T-cell (primary cell): ENCODE data around the gene IGSF3. TPM values are rescaled to one million over a fixed set of nuclear protein-coding genes. Genes with fewer than 3 reads are reported as not detected.
A peak's percentile ranks its signal among the peaks of the same experiment; 100 is the strongest.
"Not testable (repeated sequence)": the region's sequence is repeated elsewhere in the genome, so short reads cannot be mapped to it uniquely, and the experiment has no call there.

Experiments
- ATAC-seq, 4 experiments: fragments of 200-7000 bp in 3 of 4; fragments of 150-1000 bp in 1 of 4; cut with Tn5 transposase; replicated peaks in 1 of 4; 1 replicate in 3 of 4; 2 replicates in 1 of 4; pipeline ENCODE4 v1.10.0; 2021; ENCODE audit warnings: moderate library complexity in 3 of 4, mild to moderate bottlenecking in 2 of 4, moderate number of reproducible peaks in 1 of 4
- CTCF ChIA-PET, 2 donors: fragments of 300-600 bp; sonication (Branson Sonifier 250); formaldehyde crosslinking; loops; one replicate each; lab custom pipeline; 2022; ENCODE audit warnings: antibody characterized with exemption in 2 of 2; lab: Charles Lee
- POLR2A ChIA-PET, 2 donors: fragments of 300-600 bp; sonication (Branson Sonifier 250); formaldehyde crosslinking; loops; one replicate each; lab custom pipeline; 2022; ENCODE audit warnings: antibody characterized with exemption in 2 of 2; lab: Charles Lee
- DNase-seq, 35 experiments: peaks; one replicate each; pipeline versions ENCODE4 v3.0.0 to v3.0.0-alpha.2; 2013 to 2023
- H3K27ac ChIP-seq: one replicate; pipeline ENCODE4 v1.5.1; 2013; ENCODE audit warnings: low read length
- H3K27me3 ChIP-seq, 2 experiments: replicated peaks in 1 of 2; 1 replicate in 1 of 2; 2 replicates in 1 of 2; pipeline versions ENCODE4 v1.6.1 to v1.7.0; 2013; ENCODE audit warnings: low read length in 1 of 2, mixed read lengths in 1 of 2; ENCODE audit not compliant: control insufficient read depth in 2 of 2, insufficient read depth in 2 of 2; ENCODE audit errors: extremely low read depth in 1 of 2
- H3K36me3 ChIP-seq, 2 donors: 1 replicate in 1 of 2; 2 replicates in 1 of 2; pipeline versions ENCODE4 v1.6.1 to v1.7.0; 2013; ENCODE audit warnings: low read length in 1 of 2; ENCODE audit not compliant: control insufficient read depth in 2 of 2, insufficient read depth in 1 of 2; ENCODE audit errors: extremely low read depth in 1 of 2
- H3K4me1 ChIP-seq, 2 experiments: 1 replicate in 1 of 2; 2 replicates in 1 of 2; pipeline versions ENCODE4 v1.6.1 to v1.7.0; 2013; ENCODE audit warnings: low read length in 2 of 2, mixed read lengths in 1 of 2; ENCODE audit not compliant: insufficient read depth in 2 of 2, control insufficient read depth in 1 of 2; ENCODE audit errors: extremely low read depth in 1 of 2
- H3K4me3 ChIP-seq, 2 donors: 1 replicate in 1 of 2; 2 replicates in 1 of 2; pipeline versions ENCODE4 v1.5.1 to v1.7.0; 2013; ENCODE audit warnings: mild to moderate bottlenecking in 2 of 2, low read length in 1 of 2, moderate library complexity in 1 of 2; ENCODE audit not compliant: control insufficient read depth in 1 of 2; ENCODE audit errors: extremely low read depth in 1 of 2
- H3K9me3 ChIP-seq: 2 replicates; pipeline ENCODE4 v1.7.0; 2013
- H3K27ac Mint-ChIP-seq, 2 donors: one replicate each; pipeline ENCODE4 v1.8.0; 2020 to 2021; ENCODE audit warnings: mild to moderate bottlenecking in 2 of 2, mixed read lengths in 2 of 2
- H3K27me3 Mint-ChIP-seq, 2 donors: one replicate each; pipeline ENCODE4 v1.8.0; 2021 to 2022; ENCODE audit warnings: mixed read lengths in 2 of 2
- H3K36me3 Mint-ChIP-seq: one replicate; pipeline ENCODE4 v1.8.0; 2021; ENCODE audit warnings: mixed read lengths
- H3K4me1 Mint-ChIP-seq, 3 donors: one replicate each; pipeline ENCODE4 v1.8.0; 2020 to 2022; ENCODE audit warnings: mixed read lengths in 3 of 3, mild to moderate bottlenecking in 1 of 3
- H3K4me3 Mint-ChIP-seq, 3 donors: one replicate each; pipeline ENCODE4 v1.8.0; 2020 to 2022; ENCODE audit warnings: mild to moderate bottlenecking in 3 of 3, mixed read lengths in 3 of 3, moderate library complexity in 3 of 3
- H3K9me3 Mint-ChIP-seq, 3 donors: one replicate each; pipeline ENCODE4 v1.8.0; 2020 to 2022; ENCODE audit warnings: mixed read lengths in 3 of 3
- WGBS: methylation state at CpG from one replicate; pipeline ENCODE4 v1.1.5; 2013; ENCODE audit warnings: missing lambda C conversion rate; ENCODE audit not compliant: insufficient coverage; 5-methylcytosine and 5-hydroxymethylcytosine counted together
- total RNA-seq, 35 experiments: library from RNA in 6 of 35; stranded (reverse) in 6 of 35; fragments of 120-200 nt in 1 of 35; gene quantifications; one replicate each; pipeline versions ENCODE4 v1.2.1 to v1.2.4 and lab custom pipeline; 2013 to 2026

Gene IGSF3
- total RNA-seq, 5 donors from 2014 or later (not counting 1 experiment from before 2014, with no cell fraction given): 0.05 to 0.30 (median 0.24) TPM; not detected in 1

GRCh38 chr1:116567790-116568661 is 99.5 kb downstream of the IGSF3 start:
- H3K4me1 ChIP-seq: peaks cover 0 to 38% of the 10 kb centered on the region in 2 experiments

GRCh38 chr1:116565222-116565621 is 102.3 kb downstream of the IGSF3 start:
- H3K27ac ChIP-seq: no peak overlapping the region
- H3K27me3 ChIP-seq: no peaks in the 10 kb centered on the region
- ChIA-PET CTCF (no interaction called here), POLR2A (no interaction called here)
- WGBS: 100% methylated on average over 1 of the region's 1 CpG
- DNase-seq (no peak), ATAC-seq (no peak)
- Mint-ChIP-seq H3K4me1 (peaks cover 40 to 80% (median 69%) of the 10 kb centered on the region in 3 donors), H3K36me3 (peaks cover 33% of the 10 kb centered on the region), H3K27ac (peak overlapping the region in 1 of 2 donors; percentile 7), H3K27me3 (no peaks in the 10 kb centered on the region), H3K9me3 (peaks cover 0 to 12% (median 0%) of the 10 kb centered on the region in 3 donors), H3K4me3 (no peak overlapping the region)
- H3K36me3 ChIP-seq: no peaks in the 10 kb centered on the region
- H3K4me3 ChIP-seq: no peak overlapping the region
- H3K9me3 ChIP-seq: no peaks in the 10 kb centered on the region
- H3K4me1 ChIP-seq: peaks cover 0 to 29% of the 10 kb centered on the region in 2 experiments

More at GRCh38 chr1:116567790-116568661, 99.5 kb downstream of the IGSF3 start:
- H3K9me3 Mint-ChIP-seq: peaks cover 0 to 12% (median 0%) of the 10 kb centered on the region in 3 donors
- peaks cover 25% of the 10 kb centered on the region for H3K36me3 Mint-ChIP-seq
- POLR2A ChIA-PET: interaction anchor here in 1 of 2 donors (0.7 kb wide), 1 partner anchor 11 kb away, joined by 15 read pairs; no protein-coding TSS in a partner anchor
- Histone ChIP-seq H3K27me3 (no peaks in the 10 kb centered on the region), H3K36me3 (no peaks in the 10 kb centered on the region), H3K4me3 (no peak overlapping the region), H3K27ac (peak overlapping the region; percentile 4), H3K9me3 (no peaks in the 10 kb centered on the region)
- WGBS: no CpG with 5 or more reads among the region's 4 CpGs
- no peaks in the 10 kb centered on the region for H3K27me3 Mint-ChIP-seq
- peak overlapping the region; percentile 85 to 95 (median 91) for H3K4me3 Mint-ChIP-seq
- H3K27ac Mint-ChIP-seq: peak overlapping the region; percentile 87 to 93
- ATAC-seq (no peak), DNase-seq (no peak)
- CTCF ChIA-PET: interaction anchor here (0.6 to 1.3 kb wide), 9 partner anchors 11 to 920 kb away, joined by 3 to 15 read pairs (median 5); partner anchors contain the start of gene TTF2 (in 1 of the 2)
- H3K4me1 Mint-ChIP-seq: peaks cover 41 to 68% (median 57%) of the 10 kb centered on the region in 3 donors

GRCh38 chr1:116564426-116564825 is 103.1 kb downstream of the IGSF3 start:
- Mint-ChIP-seq H3K9me3 (peaks cover 0 to 12% (median 0%) of the 10 kb centered on the region in 3 donors), H3K36me3 (peaks cover 33% of the 10 kb centered on the region), H3K27ac (peak overlapping the region in 1 of 2 donors; percentile 68), H3K4me1 (peaks cover 37 to 78% (median 66%) of the 10 kb centered on the region in 3 donors), H3K27me3 (no peaks in the 10 kb centered on the region), H3K4me3 (no peak overlapping the region)
- DNase-seq (no peak), ATAC-seq (no peak)
- Histone ChIP-seq H3K9me3 (no peaks in the 10 kb centered on the region), H3K27me3 (no peaks in the 10 kb centered on the region), H3K27ac (no peak overlapping the region), H3K4me1 (peaks cover 0 to 23% of the 10 kb centered on the region in 2 experiments), H3K4me3 (no peak overlapping the region), H3K36me3 (no peaks in the 10 kb centered on the region)
- 63% methylated on average over 1 of the region's 1 CpG for WGBS
- POLR2A ChIA-PET: no interaction called here
- CTCF ChIA-PET: no interaction called here

GRCh38 chr1:116562465-116562864 is 105.1 kb downstream of the IGSF3 start:
- CTCF ChIA-PET, H3K9me3 ChIP-seq, POLR2A ChIA-PET, DNase-seq, H3K27ac ChIP-seq, H3K27me3 Mint-ChIP-seq, H3K27ac Mint-ChIP-seq, H3K27me3 ChIP-seq, H3K4me3 Mint-ChIP-seq, H3K36me3 ChIP-seq, ATAC-seq, H3K4me3 ChIP-seq: not testable (repeated sequence)
- H3K4me1 Mint-ChIP-seq: peaks cover 27 to 79% (median 63%) of the 10 kb centered on the region in 3 donors
- peaks cover 33% of the 10 kb centered on the region for H3K36me3 Mint-ChIP-seq
- peaks cover 0 to 12% (median 0%) of the 10 kb centered on the region in 3 donors for H3K9me3 Mint-ChIP-seq
- WGBS: 0% methylated on average over 1 of the region's 4 CpGs
- H3K4me1 ChIP-seq: peaks cover 0 to 21% of the 10 kb centered on the region in 2 experiments

GRCh38 chr1:116561563-116561962 is 106.0 kb downstream of the IGSF3 start:
- Histone ChIP-seq H3K9me3 (no peaks in the 10 kb centered on the region), H3K27me3 (no peaks in the 10 kb centered on the region), H3K4me1 (peaks cover 0 to 23% of the 10 kb centered on the region in 2 experiments), H3K27ac (no peak overlapping the region), H3K4me3 (no peak overlapping the region), H3K36me3 (no peaks in the 10 kb centered on the region)
- Mint-ChIP-seq H3K36me3 (peaks cover 33% of the 10 kb centered on the region), H3K9me3 (peaks cover 0 to 12% (median 0%) of the 10 kb centered on the region in 3 donors), H3K4me1 (peaks cover 25 to 83% (median 65%) of the 10 kb centered on the region in 3 donors), H3K4me3 (no peak overlapping the region), H3K27ac (no peak overlapping the region), H3K27me3 (no peaks in the 10 kb centered on the region)
- ATAC-seq (no peak), DNase-seq (no peak)
- ChIA-PET POLR2A (no interaction called here), CTCF (interaction anchor here in 1 of 2 donors (0.5 kb wide), 1 partner anchor 255 kb away, joined by 3 read pairs; no protein-coding TSS in a partner anchor)

- POLR2A ChIA-PET: no interaction called here
- Histone ChIP-seq H3K27ac (peak overlapping the region; percentile 26), H3K4me1 (peaks cover 0 to 30% of the 10 kb centered on the region in 2 experiments)
Measured at GRCh38 chr1:116560704-116561490, 106.6 kb downstream of the IGSF3 start.

More at GRCh38 chr1:116560704-116561490, 106.6 kb downstream of the IGSF3 start:
- H3K9me3 Mint-ChIP-seq: peaks cover 0 to 12% (median 0%) of the 10 kb centered on the region in 3 donors
- WGBS: 61% methylated on average over 2 of the region's 4 CpGs
- peaks cover 28% of the 10 kb centered on the region for H3K36me3 Mint-ChIP-seq
- DNase-seq (no peak), ATAC-seq (no peak)
- Histone ChIP-seq H3K4me3 (no peak overlapping the region), H3K9me3 (no peaks in the 10 kb centered on the region), H3K27me3 (no peaks in the 10 kb centered on the region), H3K36me3 (no peaks in the 10 kb centered on the region)
- H3K4me3 Mint-ChIP-seq: peak overlapping the region; percentile 22 to 32 (median 31)
- peaks cover 29 to 82% (median 63%) of the 10 kb centered on the region in 3 donors for H3K4me1 Mint-ChIP-seq
- peak overlapping the region; percentile 24 to 72 for H3K27ac Mint-ChIP-seq
- no peaks in the 10 kb centered on the region for H3K27me3 Mint-ChIP-seq
- CTCF ChIA-PET: interaction anchor here in 1 of 2 donors (0.5 kb wide), 1 partner anchor 256 kb away, joined by 3 read pairs; no protein-coding TSS in a partner anchor
